Caki2 (cell line): ENCODE results near the gene GNAQ. TPM values are rescaled to one million over a fixed set of nuclear protein-coding genes. Genes with fewer than 3 reads are reported as not detected.
"Not testable (repeated sequence)": the region's sequence is repeated elsewhere in the genome, so short reads cannot be mapped to it uniquely, and the experiment has no call there.

Source experiments
- DNase-seq: peaks from one replicate; pipeline ENCODE4 v3.0.0-alpha.2; 2015; ENCODE audit warnings: low read depth
- in situ Hi-C: cut with HindIII; loops from 2 replicates; pipeline ENCODE4 v1.10.0; 2016; ENCODE audit warnings: low sequenced_read_pairs, low pct_unique_long_range_greater_than_20kb, mixed read lengths
- total RNA-seq: library from RNA; depleted of rRNA; stranded (reverse); fragments of >200 nt; shearing (Covaris generic); gene quantifications from 2 replicates; pipeline ENCODE4 v1.2.3, GENCODE V29; 2014; ENCODE audit warnings: low replicate concordance

Gene GNAQ
- total RNA-seq, 1 experiment from 2014 or later: 37.2 TPM

GRCh38 chr9:77899679-77900354 is 131.8 kb downstream of the GNAQ start:
- DNase-seq: peak; percentile 7
- in situ Hi-C loops: no loop called here

GRCh38 chr9:77898864-77899263 is 132.7 kb downstream of the GNAQ start:
- no peak for DNase-seq
- in situ Hi-C loops: no loop called here

GRCh38 chr9:77896938-77897667 is 134.5 kb downstream of the GNAQ start:
- in situ Hi-C loops: no loop called here

GRCh38 chr9:77896269-77896937 is 135.2 kb downstream of the GNAQ start:
- in situ Hi-C loops: no loop called here
- DNase-seq: no peak

More at GRCh38 chr9:77896938-77897667, 134.5 kb downstream of the GNAQ start:
- DNase-seq: no peak

- no peak for DNase-seq
- in situ Hi-C loops: no loop called here
These were observed 137.9 kb downstream of the GNAQ start for GRCh38 chr9:77893706-77894105.

- in situ Hi-C loops: no loop called here
- DNase-seq: no peak
These were observed 138.6 kb downstream of the GNAQ start for GRCh38 chr9:77892955-77893514.

GRCh38 chr9:77892171-77892570 is 139.4 kb downstream of the GNAQ start:
- DNase-seq: no peak
- in situ Hi-C loops: no loop called here

- no peak for DNase-seq
- in situ Hi-C loops: no loop called here
These were observed 140.3 kb downstream of the GNAQ start for GRCh38 chr9:77891128-77891800.

- no peak for DNase-seq
- in situ Hi-C loops: no loop called here
These were observed 143.9 kb downstream of the GNAQ start for GRCh38 chr9:77887662-77888061.

GRCh38 chr9:77885104-77885672 is 146.4 kb downstream of the GNAQ start:
- in situ Hi-C loops: no loop called here
- no peak for DNase-seq

- in situ Hi-C loops: no loop called here
- no peak for DNase-seq
These were observed 147.5 kb downstream of the GNAQ start for GRCh38 chr9:77883846-77884771.

- in situ Hi-C loops: no loop called here
- no peak for DNase-seq
These were observed 148.5 kb downstream of the GNAQ start for GRCh38 chr9:77883133-77883532.

- DNase-seq: no peak
These were observed 149.3 kb downstream of the GNAQ start for GRCh38 chr9:77882294-77882693.

GRCh38 chr9:77881634-77882033 is 150.0 kb downstream of the GNAQ start:
- DNase-seq, in situ Hi-C loops: not testable (repeated sequence)

More at GRCh38 chr9:77882294-77882693, 149.3 kb downstream of the GNAQ start:
- in situ Hi-C loops: no loop called here

GRCh38 chr9:77881111-77881510 is 150.5 kb downstream of the GNAQ start:
- in situ Hi-C loops: no loop called here
- DNase-seq: no peak

- no peak for DNase-seq
These were observed 152.1 kb downstream of the GNAQ start for GRCh38 chr9:77879437-77879943.

GRCh38 chr9:77878793-77879192 is 152.8 kb downstream of the GNAQ start:
- DNase-seq, in situ Hi-C loops: not testable (repeated sequence)

More at GRCh38 chr9:77879437-77879943, 152.1 kb downstream of the GNAQ start:
- in situ Hi-C loops: no loop called here
